KOPT-K1 (cell line): ENCODE results near the gene ATP5F1E.

ENCODE experiments used
- H3K27ac ChIP-seq: fragments of 200-600 bp; sonication (generic); 2 replicates; pipeline ENCODE4 v1.5.1; 2016; ENCODE audit warnings: antibody characterized with exemption, mild to moderate bottlenecking, low read depth, low read length; ENCODE audit not compliant: poor library complexity, severe bottlenecking
- H3K36me3 ChIP-seq: fragments of 200-600 bp; sonication (generic); 2 replicates; pipeline ENCODE4 v1.5.1; 2017; ENCODE audit warnings: antibody characterized with exemption, mild to moderate bottlenecking, low read length, moderate library complexity; ENCODE audit not compliant: insufficient read depth
- H3K9me3 ChIP-seq: fragments of 200-600 bp; sonication (generic); 2 replicates; pipeline ENCODE4 v1.5.1; 2017; ENCODE audit warnings: antibody characterized with exemption, low read length, mild to moderate bottlenecking; ENCODE audit not compliant: insufficient read depth, poor library complexity, severe bottlenecking

Gene ATP5F1E

GRCh38 chr20:59033093-59033492, 958 bp upstream of the ATP5F1E start:
- Histone ChIP-seq H3K27ac (peak overlapping the region; percentile 96), H3K36me3 (peaks cover 79% of the 10 kb centered on the region), H3K9me3 (no peaks in the 10 kb centered on the region)

GRCh38 chr20:59032713-59033059, 551 bp upstream of the ATP5F1E start:
- peaks cover 79% of the 10 kb centered on the region for H3K36me3 ChIP-seq
- H3K9me3 ChIP-seq, result no peaks in the 10 kb centered on the region
- peak overlapping the region; percentile 96 for H3K27ac ChIP-seq

GRCh38 chr20:59031564-59032022, 542 bp downstream of the ATP5F1E start:
- no peaks in the 10 kb centered on the region for H3K9me3 ChIP-seq
- H3K36me3 ChIP-seq, result peaks cover 79% of the 10 kb centered on the region
- H3K27ac ChIP-seq, result peak overlapping the region; percentile 96

- Histone ChIP-seq H3K9me3 (no peaks in the 10 kb centered on the region), H3K27ac (peak overlapping the region; percentile 96), H3K36me3 (peaks cover 79% of the 10 kb centered on the region)
These were observed 1.1 kb downstream of the ATP5F1E start for GRCh38 chr20:59030911-59031563.

- Histone ChIP-seq H3K36me3 (peaks cover 79% of the 10 kb centered on the region), H3K27ac (no peak overlapping the region), H3K9me3 (no peaks in the 10 kb centered on the region)
These were observed 3.3 kb downstream of the ATP5F1E start for GRCh38 chr20:59028812-59029211.

GRCh38 chr20:59027741-59028320, 4.3 kb downstream of the ATP5F1E start:
- Histone ChIP-seq H3K9me3 (no peaks in the 10 kb centered on the region), H3K36me3 (peaks cover 80% of the 10 kb centered on the region), H3K27ac (no peak overlapping the region)

GRCh38 chr20:59026904-59027740, 5.0 kb downstream of the ATP5F1E start:
- Histone ChIP-seq H3K27ac (no peak overlapping the region), H3K9me3 (no peaks in the 10 kb centered on the region), H3K36me3 (peaks cover 84% of the 10 kb centered on the region)

- H3K9me3 ChIP-seq, result no peaks in the 10 kb centered on the region
- no peak overlapping the region for H3K27ac ChIP-seq
- peaks cover 81% of the 10 kb centered on the region for H3K36me3 ChIP-seq
These were observed 6.6 kb downstream of the ATP5F1E start for GRCh38 chr20:59025511-59025910.

- no peaks in the 10 kb centered on the region for H3K9me3 ChIP-seq
- peaks cover 77% of the 10 kb centered on the region for H3K36me3 ChIP-seq
- H3K27ac ChIP-seq, result no peak overlapping the region
These were observed 7.0 kb downstream of the ATP5F1E start for GRCh38 chr20:59025086-59025485.

GRCh38 chr20:59024111-59024530, 8.0 kb downstream of the ATP5F1E start:
- H3K27ac ChIP-seq, result no peak overlapping the region
- peaks cover 67% of the 10 kb centered on the region for H3K36me3 ChIP-seq

GRCh38 chr20:59023616-59024015, 8.5 kb downstream of the ATP5F1E start:
- H3K36me3 ChIP-seq, result peaks cover 62% of the 10 kb centered on the region
- no peaks in the 10 kb centered on the region for H3K9me3 ChIP-seq
- no peak overlapping the region for H3K27ac ChIP-seq

More at GRCh38 chr20:59024111-59024530, 8.0 kb downstream of the ATP5F1E start:
- no peaks in the 10 kb centered on the region for H3K9me3 ChIP-seq

GRCh38 chr20:59022754-59023153, 9.4 kb downstream of the ATP5F1E start:
- Histone ChIP-seq H3K36me3 (peaks cover 53% of the 10 kb centered on the region), H3K27ac (no peak overlapping the region)

GRCh38 chr20:59020938-59021551, 11.1 kb downstream of the ATP5F1E start:
- no peak overlapping the region for H3K27ac ChIP-seq
- H3K9me3 ChIP-seq, result no peaks in the 10 kb centered on the region
- H3K36me3 ChIP-seq, result peaks cover 36% of the 10 kb centered on the region

More at GRCh38 chr20:59022754-59023153, 9.4 kb downstream of the ATP5F1E start:
- H3K9me3 ChIP-seq, result no peaks in the 10 kb centered on the region

GRCh38 chr20:59019217-59019616, 12.9 kb downstream of the ATP5F1E start, which contains the start of gene TUBB1:
Gene TUBB1 (plus strand): TSS chr20:59019429. CDS start chr20:59019523, 94 bp downstream.
- Histone ChIP-seq H3K9me3 (no peaks in the 10 kb centered on the region), H3K27ac (no peak within 1 kb of the TSS), H3K36me3 (peaks cover 18% of the 10 kb centered on the region)

- H3K9me3 ChIP-seq, result no peaks in the 10 kb centered on the region
These were observed 13.3 kb downstream of the ATP5F1E start for GRCh38 chr20:59018817-59019216.

More at GRCh38 chr20:59018817-59019216, 13.3 kb downstream of the ATP5F1E start:
- Histone ChIP-seq H3K27ac (no peak overlapping the region), H3K36me3 (peaks cover 14% of the 10 kb centered on the region)
